ENCODE data around the gene ERBB2. TPM values are rescaled to one million over a fixed set of nuclear protein-coding genes. Genes with fewer than 3 reads are reported as not detected.

The ERBB2 gene
- polyA plus RNA-seq, 3 donors = 0.17 to 0.73 TPM; not detected in 1

GRCh38 chr17:39706921-39707337 is 7.1 kb downstream of the ERBB2 start:
- Histone ChIP-seq H2AFZ (ENCODE audit: insufficient read depth, low read depth, low read length, poor library complexity, severe bottlenecking) (no peak overlapping the region), H3K4me2 (replicated peaks; ENCODE audit: extremely low read depth, low read length, poor library complexity, severe bottlenecking) (no peak overlapping the region), H3K79me2 (ENCODE audit: insufficient read depth, low read length) (no peaks in the 10 kb centered on the region), H3K9me3 (replicated peaks in 1 of 2; ENCODE audit: control insufficient read depth in 1 of 2, insufficient read depth in 1 of 2, low read length in 2 of 2) (no peaks in the 10 kb centered on the region), H3K4me3 (replicated peaks in 1 of 3; ENCODE audit: low read depth in 2 of 3, low read length in 3 of 3) (no peak overlapping the region), H3K9ac (ENCODE audit: insufficient read depth, low read length, poor library complexity, severe bottlenecking) (no peak overlapping the region), H3K4me1 (ENCODE audit: control insufficient read depth in 1 of 2, insufficient read depth in 2 of 2, low read length in 2 of 2) (no peaks in the 10 kb centered on the region), H4K20me1 (ENCODE audit: insufficient read depth, low read length) (no peaks in the 10 kb centered on the region), H3K27ac (ENCODE audit: low read depth in 1 of 2, low read length in 2 of 2) (no peak overlapping the region), H3K36me3 (replicated peaks in 1 of 2; ENCODE audit: control insufficient read depth in 1 of 2, insufficient read depth in 2 of 2, low read length in 2 of 2) (no peaks in the 10 kb centered on the region), H3K27me3 (ENCODE audit: control insufficient read depth in 2 of 2, insufficient read depth in 2 of 2, low read length in 2 of 2) (peaks cover 2 to 10% of the 10 kb centered on the region in 2 donors)
- TF ChIP-seq CTCF (IDR thresholded peaks at IDR 0.05) = no peak
- Mint-ChIP-seq H3K4me1 (no peaks in the 10 kb centered on the region), H3K36me3 (no peaks in the 10 kb centered on the region), H3K27me3 (ENCODE audit: low read depth in 3 of 3) (peaks cover 7 to 15% (median 9%) of the 10 kb centered on the region in 3 donors), H3K4me3 (no peak overlapping the region), H3K27ac (no peak overlapping the region), H3K9me3 (no peaks in the 10 kb centered on the region)
- 96% methylated on average over 4 of the region's 7 CpGs for WGBS (ENCODE audit: insufficient coverage)
- DNase-seq = no peak
- intact Hi-C loops (cut with micrococcal nuclease) = no loop called here

- H3K4me1 ChIP-seq (ENCODE audit: control insufficient read depth in 1 of 2, insufficient read depth in 2 of 2, low read length in 2 of 2) = no peaks in the 10 kb centered on the region
- H3K4me3 Mint-ChIP-seq = no peak overlapping the region
- H3K27me3 Mint-ChIP-seq (ENCODE audit: low read depth in 3 of 3) = peaks cover 3 to 6% (median 4%) of the 10 kb centered on the region in 3 donors
- no peaks in the 10 kb centered on the region for H3K36me3 Mint-ChIP-seq
- no peak overlapping the region for H3K4me3 ChIP-seq (replicated peaks in 1 of 3; ENCODE audit: low read depth in 2 of 3, low read length in 3 of 3)
- no peak overlapping the region for H3K27ac ChIP-seq (ENCODE audit: low read depth in 1 of 2, low read length in 2 of 2)
- H3K27me3 ChIP-seq (ENCODE audit: control insufficient read depth in 2 of 2, insufficient read depth in 2 of 2, low read length in 2 of 2) = no peaks in the 10 kb centered on the region
- no peaks in the 10 kb centered on the region for H4K20me1 ChIP-seq (ENCODE audit: insufficient read depth, low read length)
- WGBS (ENCODE audit: insufficient coverage) = 92% methylated on average over 12 of the region's 14 CpGs
- H3K27ac Mint-ChIP-seq = no peak overlapping the region
- no peaks in the 10 kb centered on the region for H3K79me2 ChIP-seq (ENCODE audit: insufficient read depth, low read length)
- no peak overlapping the region for H2AFZ ChIP-seq (ENCODE audit: insufficient read depth, low read depth, low read length, poor library complexity, severe bottlenecking)
- no peak overlapping the region for H3K9ac ChIP-seq (ENCODE audit: insufficient read depth, low read length, poor library complexity, severe bottlenecking)
- intact Hi-C loops (cut with micrococcal nuclease) = no loop called here
- no peaks in the 10 kb centered on the region for H3K36me3 ChIP-seq (replicated peaks in 1 of 2; ENCODE audit: control insufficient read depth in 1 of 2, insufficient read depth in 2 of 2, low read length in 2 of 2)
- no peaks in the 10 kb centered on the region for H3K4me1 Mint-ChIP-seq
- no peak overlapping the region for H3K4me2 ChIP-seq (replicated peaks; ENCODE audit: extremely low read depth, low read length, poor library complexity, severe bottlenecking)
- H3K9me3 Mint-ChIP-seq = no peaks in the 10 kb centered on the region
- no peak for TF ChIP-seq CTCF (IDR thresholded peaks at IDR 0.05)
- H3K9me3 ChIP-seq (replicated peaks in 1 of 2; ENCODE audit: control insufficient read depth in 1 of 2, insufficient read depth in 1 of 2, low read length in 2 of 2) = no peaks in the 10 kb centered on the region
- no peak for DNase-seq
Measured at GRCh38 chr17:39709319-39709997, 9.6 kb downstream of the ERBB2 start.

All from CD14-positive monocyte (primary cell).